Neural progenitor cell (in vitro differentiated cells): Measurements from ENCODE around the gene RGS6. TPM values are rescaled to one million over a fixed set of nuclear protein-coding genes. Genes with fewer than 3 reads are reported as not detected.

Experiments
- DNase-seq: peaks from one replicate; pipeline ENCODE4 v3.0.0-alpha.2; 2016; ENCODE audit warnings: low spot score
- H2AFZ ChIP-seq: fragments of 200-600 bp; sonication (generic); replicated peaks from 2 replicates; pipeline ENCODE4 v1.6.1; 2016; ENCODE audit warnings: antibody characterized with exemption
- H3F3A ChIP-seq: fragments of 200-600 bp; sonication (generic); 2 replicates; pipeline ENCODE4 v1.6.1; 2016; ENCODE audit warnings: antibody characterized with exemption, low read depth
- H3K27ac ChIP-seq: fragments of 200-600 bp; sonication (generic); 2 replicates; pipeline ENCODE4 v1.5.1; 2016; ENCODE audit warnings: mild to moderate bottlenecking
- H3K27me3 ChIP-seq: fragments of 200-600 bp; sonication (generic); 2 replicates; pipeline ENCODE4 v1.6.1; 2016; ENCODE audit warnings: mild to moderate bottlenecking, moderate library complexity
- H3K36me3 ChIP-seq: fragments of 200-600 bp; sonication (generic); 2 replicates; pipeline ENCODE4 v1.5.1; 2016
- H3K4me1 ChIP-seq: fragments of 200-600 bp; sonication (generic); 2 replicates; pipeline ENCODE4 v1.6.1; 2016; ENCODE audit warnings: mixed run types
- H3K4me2 ChIP-seq: fragments of 200-600 bp; sonication (generic); 2 replicates; pipeline ENCODE4 v1.6.1; 2016
- H3K4me3 ChIP-seq: fragments of 200-600 bp; sonication (generic); 2 replicates; pipeline ENCODE4 v1.5.1; 2016
- H3K79me2 ChIP-seq: fragments of 200-600 bp; sonication (generic); 2 replicates; pipeline ENCODE4 v1.6.1; 2016; ENCODE audit warnings: low read depth
- H3K9ac ChIP-seq: fragments of 200-600 bp; sonication (generic); 2 replicates; pipeline ENCODE4 v1.6.1; 2016
- H3K9me3 ChIP-seq: fragments of 200-600 bp; sonication (generic); 2 replicates; pipeline ENCODE4 v1.5.1; 2016; ENCODE audit warnings: low read depth
- H4K20me1 ChIP-seq: fragments of 200-600 bp; sonication (generic); 2 replicates; pipeline ENCODE4 v1.6.1; 2016; ENCODE audit warnings: low read depth
- H3K27ac Mint-ChIP-seq: 3 replicates; pipeline ENCODE4 v1.8.0; 2021; ENCODE audit warnings: mixed read lengths
- H3K27me3 Mint-ChIP-seq: 2 replicates; pipeline ENCODE4 v1.8.0; 2022; ENCODE audit warnings: low read depth, mild to moderate bottlenecking, inconsistent platforms, moderate library complexity, mixed read lengths; ENCODE audit not compliant: insufficient read depth
- H3K36me3 Mint-ChIP-seq: 3 replicates; pipeline ENCODE4 v1.8.0; 2021; ENCODE audit warnings: mixed read lengths
- H3K4me1 Mint-ChIP-seq: 3 replicates; pipeline ENCODE4 v1.8.0; 2021; ENCODE audit warnings: mixed read lengths
- H3K4me3 Mint-ChIP-seq: 3 replicates; pipeline ENCODE4 v1.8.0; 2021; ENCODE audit warnings: mild to moderate bottlenecking, moderate library complexity, mixed read lengths
- H3K9me3 Mint-ChIP-seq: 3 replicates; pipeline ENCODE4 v1.8.0; 2020; ENCODE audit warnings: mixed read lengths
- CTCF ChIP-seq: fragments of 200-600 bp; sonication (generic); IDR thresholded peaks from 2 replicates; pipeline ENCODE4 v1.5.1; 2017; ENCODE audit warnings: antibody characterized with exemption, mild to moderate bottlenecking
- EZH2 ChIP-seq: fragments of 200-600 bp; sonication (generic); IDR thresholded peaks from 2 replicates; pipeline ENCODE4 v1.6.1; 2017; ENCODE audit warnings: antibody characterized with exemption, mild to moderate bottlenecking, moderate library complexity
- EZH2phosphoT487 ChIP-seq: fragments of 200-600 bp; sonication (generic); IDR thresholded peaks from 2 replicates; pipeline ENCODE4 v1.6.1; 2017; ENCODE audit warnings: antibody characterized with exemption
- total RNA-seq: library from RNA; depleted of rRNA; stranded (reverse); fragments of >200 nt; gene quantifications from 2 replicates; pipeline ENCODE4 v1.2.3, GENCODE V29; 2015; ENCODE audit warnings: low replicate concordance

The RGS6 gene
- total RNA-seq, 1 donor from 2014 or later = 0.80 TPM

- Mint-ChIP-seq H3K4me3 (no peak overlapping the region), H3K36me3 (no peaks in the 10 kb centered on the region), H3K27ac (no peak overlapping the region), H3K9me3 (no peaks in the 10 kb centered on the region), H3K4me1 (no peaks in the 10 kb centered on the region), H3K27me3 (no peaks in the 10 kb centered on the region)
- H3F3A ChIP-seq = no peaks in the 10 kb centered on the region
- H3K4me3 ChIP-seq = no peak overlapping the region
- no peak overlapping the region for H3K9ac ChIP-seq
- TF ChIP-seq CTCF (no peak), EZH2 (no peak), EZH2phosphoT487 (no peak)
- H3K27me3 ChIP-seq = no peaks in the 10 kb centered on the region
- no peak for DNase-seq
- no peaks in the 10 kb centered on the region for H3K36me3 ChIP-seq
- no peaks in the 10 kb centered on the region for H3K79me2 ChIP-seq
- no peaks in the 10 kb centered on the region for H4K20me1 ChIP-seq
- no peak overlapping the region for H3K4me2 ChIP-seq
- H3K9me3 ChIP-seq = no peaks in the 10 kb centered on the region
- no peak overlapping the region for H2AFZ ChIP-seq
- H3K27ac ChIP-seq = no peak overlapping the region
- H3K4me1 ChIP-seq = no peaks in the 10 kb centered on the region
Observed at GRCh38 chr14:72213424-72213823, 281.2 kb downstream of the RGS6 start.

DNA sequence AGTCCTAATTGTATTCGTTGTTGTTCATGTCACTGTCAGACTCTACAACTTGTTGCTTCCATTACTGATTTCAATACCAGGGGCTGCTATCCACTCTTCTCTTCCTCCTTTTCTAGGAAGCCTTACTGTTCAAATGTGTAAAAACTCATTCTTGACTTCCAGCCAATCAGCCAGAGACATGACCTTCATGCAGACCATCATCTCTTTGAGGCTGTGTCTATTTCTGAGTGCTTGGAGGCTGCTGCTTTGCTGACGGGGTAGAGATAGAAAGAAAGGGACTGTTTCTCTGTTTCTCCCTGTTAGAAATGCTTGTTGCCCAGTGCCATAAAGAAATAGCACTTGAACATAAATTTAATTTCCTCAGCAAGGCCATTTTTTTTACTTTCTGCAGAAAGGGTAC, 282.9 kb downstream of the RGS6 start:
- no peak overlapping the region for H3K27ac Mint-ChIP-seq
- no peak for DNase-seq
- TF ChIP-seq EZH2 (no peak), CTCF (no peak), EZH2phosphoT487 (no peak)
- H3K9me3 Mint-ChIP-seq = no peaks in the 10 kb centered on the region
- no peak overlapping the region for H2AFZ ChIP-seq
- H3K4me1 Mint-ChIP-seq = no peaks in the 10 kb centered on the region
- H3K4me3 ChIP-seq = no peak overlapping the region
- no peak overlapping the region for H3K9ac ChIP-seq
- no peaks in the 10 kb centered on the region for H3K4me1 ChIP-seq
- no peaks in the 10 kb centered on the region for H3K36me3 Mint-ChIP-seq
- no peak overlapping the region for H3K4me2 ChIP-seq
- H3K79me2 ChIP-seq = no peaks in the 10 kb centered on the region
- H3K27ac ChIP-seq = no peak overlapping the region
- H3F3A ChIP-seq = no peaks in the 10 kb centered on the region
- no peaks in the 10 kb centered on the region for H4K20me1 ChIP-seq
- no peaks in the 10 kb centered on the region for H3K36me3 ChIP-seq
- H3K9me3 ChIP-seq = peaks cover 3% of the 10 kb centered on the region
- no peak overlapping the region for H3K4me3 Mint-ChIP-seq
- H3K27me3 Mint-ChIP-seq = no peaks in the 10 kb centered on the region
- no peaks in the 10 kb centered on the region for H3K27me3 ChIP-seq

GRCh38 chr14:72217135-72217534, 284.9 kb downstream of the RGS6 start:
- no peak overlapping the region for H3K27ac Mint-ChIP-seq
- DNase-seq = no peak
- no peak overlapping the region for H3K4me3 Mint-ChIP-seq
- no peaks in the 10 kb centered on the region for H3K27me3 ChIP-seq
- H3K4me1 ChIP-seq = peaks cover 10% of the 10 kb centered on the region
- H3K9me3 Mint-ChIP-seq = peaks cover 7% of the 10 kb centered on the region
- no peaks in the 10 kb centered on the region for H3K36me3 ChIP-seq
- H2AFZ ChIP-seq = no peak overlapping the region
- no peaks in the 10 kb centered on the region for H3K79me2 ChIP-seq
- H3K9me3 ChIP-seq = peaks cover 16% of the 10 kb centered on the region
- H3K36me3 Mint-ChIP-seq = no peaks in the 10 kb centered on the region
- no peaks in the 10 kb centered on the region for H3K27me3 Mint-ChIP-seq
- peaks cover 10% of the 10 kb centered on the region for H3F3A ChIP-seq
- no peak overlapping the region for H3K9ac ChIP-seq
- no peak overlapping the region for H3K27ac ChIP-seq
- H3K4me1 Mint-ChIP-seq = no peaks in the 10 kb centered on the region
- no peaks in the 10 kb centered on the region for H4K20me1 ChIP-seq
- TF ChIP-seq CTCF (no peak), EZH2 (no peak), EZH2phosphoT487 (no peak)
- no peak overlapping the region for H3K4me3 ChIP-seq
- no peak overlapping the region for H3K4me2 ChIP-seq
